C4-2B (cell line): ENCODE measurements around the gene RPP40.
A peak's percentile ranks its signal among the peaks of the same experiment; 100 is the strongest.
"Not testable (repeated sequence)": the region's sequence is repeated elsewhere in the genome, so short reads cannot be mapped to it uniquely, and the experiment has no call there.

Experiments
- H3K27ac ChIP-seq: fragments of 450-650 bp; 2 replicates; pipeline ENCODE4 v1.5.1; 2017
- CTCF ChIP-seq: fragments of 450-650 bp; conservative IDR thresholded peaks from 2 replicates; pipeline ENCODE4 v1.5.1; 2017; ENCODE audit warnings: mild to moderate bottlenecking
- ZFX ChIP-seq: fragments of 450-650 bp; IDR thresholded peaks from 2 replicates; pipeline ENCODE4 v1.6.1; 2017

The RPP40 gene

GRCh38 chr6:5012519-5012918 lies 8.7 kb upstream of the RPP40 start:
- H3K27ac ChIP-seq = no peak overlapping the region
- TF ChIP-seq ZFX = no peak
- no peak for TF ChIP-seq CTCF

GRCh38 chr6:5011346-5011745 lies 7.5 kb upstream of the RPP40 start:
- no peak overlapping the region for H3K27ac ChIP-seq
- no peak for TF ChIP-seq ZFX
- no peak for TF ChIP-seq CTCF

GRCh38 chr6:5007531-5007930 lies 3.7 kb upstream of the RPP40 start:
- TF ChIP-seq ZFX (no peak), CTCF (no peak)
- no peak overlapping the region for H3K27ac ChIP-seq

- H3K27ac ChIP-seq = no peak overlapping the region
- TF ChIP-seq CTCF = no peak
- TF ChIP-seq ZFX = no peak
Measured at GRCh38 chr6:5006222-5006621, 2.4 kb upstream of the RPP40 start.

GRCh38 chr6:5005038-5005433 lies 1.2 kb upstream of the RPP40 start:
- H3K27ac ChIP-seq = not testable (repeated sequence)

GRCh38 chr6:5004373-5005037 lies 668 bp upstream of the RPP40 start:
- no peak for TF ChIP-seq ZFX
- no peak; the same call in 1 of the 2 replicates for TF ChIP-seq CTCF
- peak overlapping the region; percentile 65 for H3K27ac ChIP-seq

GRCh38 chr6:4999586-4999985 lies 4.3 kb downstream of the RPP40 start:
- TF ChIP-seq CTCF (no peak), ZFX (no peak)

GRCh38 chr6:4997862-4998261 lies 6.0 kb downstream of the RPP40 start:
- no peak overlapping the region for H3K27ac ChIP-seq
- TF ChIP-seq CTCF = no peak
- TF ChIP-seq ZFX = no peak

More at GRCh38 chr6:4999586-4999985, 4.3 kb downstream of the RPP40 start:
- no peak overlapping the region for H3K27ac ChIP-seq
